ENCODE measurements around the gene SERPINB1. TPM values are rescaled to one million over a fixed set of nuclear protein-coding genes. Genes with fewer than 3 reads are reported as not detected.

SERPINB1 gene
- total and polyA plus RNA-seq, 10 of the 15 experiments (the other 5 are each of a cell fraction or from before 2014, with no cell fraction given), result 0.45 to 2.4 (median 0.83) TPM

GRCh38 chr6:2851727-2852513 lies 10.3 kb upstream of the SERPINB1 start (continued):
- TF ChIP-seq ZBED1 (IDR thresholded peaks at IDR 0.05; ENCODE audit: borderline replicate concordance), result no peak
- TF ChIP-seq CHD4 (IDR thresholded peaks at IDR 0.05), result no peak
- no peak for TF ChIP-seq SMARCA5 (IDR thresholded peaks at IDR 0.05)
- TF ChIP-seq ZNF622 (IDR thresholded peaks at IDR 0.05), result no peak
- no peak for TF ChIP-seq CBFB (IDR thresholded peaks at IDR 0.05; ENCODE audit: low read depth)
- peak; percentile 4 for TF ChIP-seq BCL3 (IDR thresholded peaks at IDR 0.05; ENCODE audit: borderline replicate concordance, insufficient read depth, low read depth, low read length, poor library complexity, severe bottlenecking)
- TF ChIP-seq EP300 (IDR thresholded peaks at IDR 0.05; ENCODE audit: borderline replicate concordance in 1 of 2, control insufficient read depth in 1 of 2, low read depth in 2 of 2, low read length in 2 of 2), result no peak
- TF ChIP-seq HDAC2 (IDR thresholded peaks at IDR 0.05), result no peak
- no peak for TF ChIP-seq MEF2B (IDR thresholded peaks at IDR 0.05; ENCODE audit: partially characterized antibody, poor library complexity, severe bottlenecking)
- 0 out of 2 replicates have a peak, but pooled peaks have one; percentile 59 for TF ChIP-seq PAX5 (IDR thresholded peaks at IDR 0.05; ENCODE audit: borderline replicate concordance, low read depth, low read length)
- TF ChIP-seq BHLHE40 (IDR thresholded peaks at IDR 0.05; ENCODE audit: borderline replicate concordance in 1 of 2, low read depth in 2 of 2, low read length in 1 of 2), result no peak
- peak; percentile 69 for TF ChIP-seq PKNOX1 (IDR thresholded peaks at IDR 0.05)
- no peak for TF ChIP-seq SREBF1 (IDR thresholded peaks at IDR 0.05; ENCODE audit: low read length)
